ENCODE results near the gene KRT32. TPM values are rescaled to one million over a fixed set of nuclear protein-coding genes. Genes with fewer than 3 reads are reported as not detected.

Gene KRT32
- total RNA-seq, 2 experiments from 2014 or later = not detected

- POLR2A ChIA-PET = no interaction called here
- CTCF ChIA-PET = no interaction called here
Observed at GRCh38 chr17:41475421-41475820, 8.2 kb upstream of the KRT32 start.

GRCh38 chr17:41474863-41475262 lies 7.7 kb upstream of the KRT32 start:
- CTCF ChIA-PET = no interaction called here
- Histone ChIP-seq H3K36me3 (ENCODE audit: insufficient read depth, low read length) (no peaks in the 10 kb centered on the region), H3K9me3 (ENCODE audit: control insufficient read depth in 1 of 2, insufficient read depth in 1 of 2, low read length in 2 of 2) (no peaks in the 10 kb centered on the region), H3K4me3 (ENCODE audit: low read length) (no peak overlapping the region), H3K27ac (ENCODE audit: low read depth in 1 of 2, low read length in 2 of 2) (no peak overlapping the region), H3K27me3 (ENCODE audit: control insufficient read depth in 1 of 2, insufficient read depth in 2 of 2, low read length in 2 of 2) (no peaks in the 10 kb centered on the region), H3K4me1 (ENCODE audit: insufficient read depth, low read length) (no peaks in the 10 kb centered on the region)
- no peak for ATAC-seq (ENCODE audit: poor library complexity)
- POLR2A ChIA-PET = no interaction called here
- H3K4me1 Mint-ChIP-seq (ENCODE audit: low read depth) = no peaks in the 10 kb centered on the region
- H3K4me3 Mint-ChIP-seq = no peak overlapping the region
- no peak for DNase-seq
- H3K9me3 Mint-ChIP-seq = peaks cover 4% of the 10 kb centered on the region
- no peak for TF ChIP-seq CTCF (IDR thresholded peaks at IDR 0.05)
- peaks cover 4% of the 10 kb centered on the region for H3K27me3 Mint-ChIP-seq
- H3K27ac Mint-ChIP-seq = no peak overlapping the region
- no peaks in the 10 kb centered on the region for H3K36me3 Mint-ChIP-seq (ENCODE audit: low read depth)
- intact Hi-C loops (cut with DNase I, micrococcal nuclease) = loop anchor here in 1 of 2 experiments (5.0 kb wide), 1 partner anchor 58 kb away; no protein-coding TSS in a partner anchor

More at GRCh38 chr17:41475421-41475820, 8.2 kb upstream of the KRT32 start:
- H3K4me1 Mint-ChIP-seq (ENCODE audit: low read depth) = no peaks in the 10 kb centered on the region
- no peak overlapping the region for H3K4me3 Mint-ChIP-seq
- Histone ChIP-seq H3K27ac (ENCODE audit: low read depth in 1 of 2, low read length in 2 of 2) (no peak overlapping the region), H3K9me3 (ENCODE audit: control insufficient read depth in 1 of 2, insufficient read depth in 1 of 2, low read length in 2 of 2) (no peaks in the 10 kb centered on the region), H3K4me1 (ENCODE audit: insufficient read depth, low read length) (no peaks in the 10 kb centered on the region), H3K36me3 (ENCODE audit: insufficient read depth, low read length) (no peaks in the 10 kb centered on the region), H3K27me3 (ENCODE audit: control insufficient read depth in 1 of 2, insufficient read depth in 2 of 2, low read length in 2 of 2) (no peaks in the 10 kb centered on the region), H3K4me3 (ENCODE audit: low read length) (no peak overlapping the region)
- peaks cover 4% of the 10 kb centered on the region for H3K27me3 Mint-ChIP-seq
- peaks cover 4% of the 10 kb centered on the region for H3K9me3 Mint-ChIP-seq
- no peak for DNase-seq
- no peak for TF ChIP-seq CTCF (IDR thresholded peaks at IDR 0.05)
- intact Hi-C loops (cut with DNase I, micrococcal nuclease) = loop anchor here in 1 of 2 experiments (5.0 kb wide), 1 partner anchor 58 kb away; no protein-coding TSS in a partner anchor
- H3K36me3 Mint-ChIP-seq (ENCODE audit: low read depth) = no peaks in the 10 kb centered on the region
- H3K27ac Mint-ChIP-seq = no peak overlapping the region
- ATAC-seq (ENCODE audit: poor library complexity) = no peak

GRCh38 chr17:41468346-41468745 lies 1.2 kb upstream of the KRT32 start:
- peaks cover 4% of the 10 kb centered on the region for H3K27me3 Mint-ChIP-seq
- Histone ChIP-seq H3K27me3 (ENCODE audit: control insufficient read depth in 1 of 2, insufficient read depth in 2 of 2, low read length in 2 of 2) (peaks cover 0 to 7% of the 10 kb centered on the region in 2 experiments), H3K4me3 (ENCODE audit: low read length) (no peak overlapping the region), H3K36me3 (ENCODE audit: insufficient read depth, low read length) (no peaks in the 10 kb centered on the region), H3K9me3 (ENCODE audit: control insufficient read depth in 1 of 2, insufficient read depth in 1 of 2, low read length in 2 of 2) (peaks cover 0 to 16% of the 10 kb centered on the region in 2 experiments), H3K27ac (ENCODE audit: low read depth in 1 of 2, low read length in 2 of 2) (no peak overlapping the region), H3K4me1 (ENCODE audit: insufficient read depth, low read length) (no peaks in the 10 kb centered on the region)
- no peak overlapping the region for H3K27ac Mint-ChIP-seq
- ATAC-seq (ENCODE audit: poor library complexity) (no peak), DNase-seq (no peak)
- H3K9me3 Mint-ChIP-seq = peaks cover 4% of the 10 kb centered on the region
- CTCF ChIA-PET = no interaction called here
- intact Hi-C loops (cut with DNase I, micrococcal nuclease) = no loop called here
- POLR2A ChIA-PET = no interaction called here
- no peaks in the 10 kb centered on the region for H3K36me3 Mint-ChIP-seq (ENCODE audit: low read depth)
- no peak for TF ChIP-seq CTCF (IDR thresholded peaks at IDR 0.05)
- no peaks in the 10 kb centered on the region for H3K4me1 Mint-ChIP-seq (ENCODE audit: low read depth)
- H3K4me3 Mint-ChIP-seq = no peak overlapping the region
